K562 (cell line): ENCODE results near the gene CCDC85B. TPM values are rescaled to one million over a fixed set of nuclear protein-coding genes. Genes with fewer than 3 reads are reported as not detected.

Experiments used
- CBX2 ChIP-seq: fragments of 200-600 bp; sonication (generic); IDR thresholded peaks from one replicate; pipeline ENCODE4 v1.6.1; 2012; ENCODE audit warnings: mild to moderate bottlenecking, low read length, inconsistent platforms; ENCODE audit not compliant: insufficient read depth, poor library complexity, severe bottlenecking
- GATAD2B ChIP-seq: fragments of 450-650 bp; IDR thresholded peaks from 2 replicates; pipeline ENCODE4 v1.6.1; 2017; ENCODE audit warnings: mild to moderate bottlenecking, borderline replicate concordance
- MBD2 ChIP-seq: sonication (generic); IDR thresholded peaks from 2 replicates; pipeline ENCODE4 v1.6.1; 2016; ENCODE audit warnings: low read depth, borderline replicate concordance
- SMARCE1 ChIP-seq: fragments of 450-650 bp; IDR thresholded peaks from 2 replicates; pipeline ENCODE4 v1.7.1; 2016; ENCODE audit warnings: mild to moderate bottlenecking
- polyA plus RNA-seq, 8 experiments: library from polyadenylated mRNA; depleted of rRNA in 4 of 8; stranded (reverse) in 5 of 8; unstranded in 3 of 8; fragments of >200 nt; fragmentation: Nextera tagmentation in 2 of 8; fragmentation: Illumina TruSeq in 1 of 8; extraction: Ambion mirVana in 2 of 8; extraction: Trizol in 1 of 8; gene quantifications; 2 replicates each; pipeline versions ENCODE4 v1.2.1 to v1.2.3, GENCODE V29; 2011 to 2014; ENCODE audit warnings: inconsistent platforms in 1 of 8, missing spikeins in 1 of 8
- total RNA-seq, 7 experiments: library from RNA; depleted of rRNA in 6 of 7; stranded (reverse); fragments of >200 nt in 6 of 7; fragmentation: Illumina TruSeq in 2 of 7; extraction: Trizol in 2 of 7; gene quantifications; 2 replicates each; pipeline versions ENCODE4 v1.2.1 to v1.2.3, GENCODE V29; 2011 to 2021; ENCODE audit warnings: low replicate concordance in 1 of 7
- TF ChIP-seq, protein P1 (sequence below): fragments of 450-650 bp; IDR thresholded peaks from 2 replicates; pipeline ENCODE4 v1.6.1; 2016; ENCODE audit warnings: mild to moderate bottlenecking, moderate library complexity
- TF ChIP-seq, protein P2 (sequence below): IDR thresholded peaks from 3 replicates; pipeline ENCODE4 v1.6.1; 2011; ENCODE audit warnings: borderline replicate concordance, mild to moderate bottlenecking; ENCODE audit not compliant: insufficient read length, insufficient read depth

CCDC85B gene
- total and polyA plus RNA-seq, 9 of the 15 experiments (the other 6 are each of a cell fraction or from before 2014, with no cell fraction given): 0.14 to 138 (median 6.2) TPM

DNA sequence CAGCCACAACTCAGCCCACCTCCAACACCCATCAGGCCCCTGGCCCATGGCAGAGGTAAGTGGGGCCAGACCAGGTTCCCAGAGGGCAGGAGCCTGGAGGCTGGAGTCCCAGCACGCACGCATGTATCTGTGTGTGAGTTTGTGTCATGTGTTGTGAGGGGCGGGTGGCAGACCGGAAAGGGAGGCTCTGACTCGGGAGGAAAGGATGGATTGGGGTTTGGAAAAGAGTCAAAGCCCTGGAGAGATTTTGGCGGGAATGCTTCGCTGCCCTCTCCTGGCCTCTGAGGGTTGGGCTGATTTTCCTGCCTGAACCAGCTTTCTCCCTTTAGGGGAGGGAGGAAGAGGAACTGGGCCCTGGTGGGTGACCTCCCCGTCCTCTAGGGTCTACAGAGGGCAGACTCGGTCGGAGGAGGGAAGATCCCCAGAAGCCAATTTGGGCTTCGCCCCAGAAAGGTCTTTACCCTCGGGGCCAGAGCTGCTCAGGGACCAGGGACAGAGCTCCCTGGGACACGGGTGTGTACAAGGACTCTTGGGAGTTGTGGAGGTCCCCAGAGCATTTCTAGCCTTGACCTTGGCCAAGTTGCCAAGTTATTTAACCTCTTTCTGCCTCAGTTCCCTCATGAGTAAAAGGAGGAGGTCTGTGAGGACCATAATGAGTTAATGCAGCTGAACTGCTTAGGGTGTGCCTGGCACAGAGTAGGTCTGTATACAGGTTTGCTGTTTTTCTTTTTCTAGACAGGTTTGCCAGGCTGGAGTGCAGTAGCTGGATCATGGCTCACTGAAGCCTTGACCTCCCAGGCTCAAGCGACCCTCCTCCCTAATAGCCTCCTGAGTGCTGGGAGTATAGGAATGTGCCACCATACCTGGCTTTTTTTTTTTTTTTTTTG lies 21.5 kb downstream of the CCDC85B start (continued):
- TF ChIP-seq, protein P1, sequence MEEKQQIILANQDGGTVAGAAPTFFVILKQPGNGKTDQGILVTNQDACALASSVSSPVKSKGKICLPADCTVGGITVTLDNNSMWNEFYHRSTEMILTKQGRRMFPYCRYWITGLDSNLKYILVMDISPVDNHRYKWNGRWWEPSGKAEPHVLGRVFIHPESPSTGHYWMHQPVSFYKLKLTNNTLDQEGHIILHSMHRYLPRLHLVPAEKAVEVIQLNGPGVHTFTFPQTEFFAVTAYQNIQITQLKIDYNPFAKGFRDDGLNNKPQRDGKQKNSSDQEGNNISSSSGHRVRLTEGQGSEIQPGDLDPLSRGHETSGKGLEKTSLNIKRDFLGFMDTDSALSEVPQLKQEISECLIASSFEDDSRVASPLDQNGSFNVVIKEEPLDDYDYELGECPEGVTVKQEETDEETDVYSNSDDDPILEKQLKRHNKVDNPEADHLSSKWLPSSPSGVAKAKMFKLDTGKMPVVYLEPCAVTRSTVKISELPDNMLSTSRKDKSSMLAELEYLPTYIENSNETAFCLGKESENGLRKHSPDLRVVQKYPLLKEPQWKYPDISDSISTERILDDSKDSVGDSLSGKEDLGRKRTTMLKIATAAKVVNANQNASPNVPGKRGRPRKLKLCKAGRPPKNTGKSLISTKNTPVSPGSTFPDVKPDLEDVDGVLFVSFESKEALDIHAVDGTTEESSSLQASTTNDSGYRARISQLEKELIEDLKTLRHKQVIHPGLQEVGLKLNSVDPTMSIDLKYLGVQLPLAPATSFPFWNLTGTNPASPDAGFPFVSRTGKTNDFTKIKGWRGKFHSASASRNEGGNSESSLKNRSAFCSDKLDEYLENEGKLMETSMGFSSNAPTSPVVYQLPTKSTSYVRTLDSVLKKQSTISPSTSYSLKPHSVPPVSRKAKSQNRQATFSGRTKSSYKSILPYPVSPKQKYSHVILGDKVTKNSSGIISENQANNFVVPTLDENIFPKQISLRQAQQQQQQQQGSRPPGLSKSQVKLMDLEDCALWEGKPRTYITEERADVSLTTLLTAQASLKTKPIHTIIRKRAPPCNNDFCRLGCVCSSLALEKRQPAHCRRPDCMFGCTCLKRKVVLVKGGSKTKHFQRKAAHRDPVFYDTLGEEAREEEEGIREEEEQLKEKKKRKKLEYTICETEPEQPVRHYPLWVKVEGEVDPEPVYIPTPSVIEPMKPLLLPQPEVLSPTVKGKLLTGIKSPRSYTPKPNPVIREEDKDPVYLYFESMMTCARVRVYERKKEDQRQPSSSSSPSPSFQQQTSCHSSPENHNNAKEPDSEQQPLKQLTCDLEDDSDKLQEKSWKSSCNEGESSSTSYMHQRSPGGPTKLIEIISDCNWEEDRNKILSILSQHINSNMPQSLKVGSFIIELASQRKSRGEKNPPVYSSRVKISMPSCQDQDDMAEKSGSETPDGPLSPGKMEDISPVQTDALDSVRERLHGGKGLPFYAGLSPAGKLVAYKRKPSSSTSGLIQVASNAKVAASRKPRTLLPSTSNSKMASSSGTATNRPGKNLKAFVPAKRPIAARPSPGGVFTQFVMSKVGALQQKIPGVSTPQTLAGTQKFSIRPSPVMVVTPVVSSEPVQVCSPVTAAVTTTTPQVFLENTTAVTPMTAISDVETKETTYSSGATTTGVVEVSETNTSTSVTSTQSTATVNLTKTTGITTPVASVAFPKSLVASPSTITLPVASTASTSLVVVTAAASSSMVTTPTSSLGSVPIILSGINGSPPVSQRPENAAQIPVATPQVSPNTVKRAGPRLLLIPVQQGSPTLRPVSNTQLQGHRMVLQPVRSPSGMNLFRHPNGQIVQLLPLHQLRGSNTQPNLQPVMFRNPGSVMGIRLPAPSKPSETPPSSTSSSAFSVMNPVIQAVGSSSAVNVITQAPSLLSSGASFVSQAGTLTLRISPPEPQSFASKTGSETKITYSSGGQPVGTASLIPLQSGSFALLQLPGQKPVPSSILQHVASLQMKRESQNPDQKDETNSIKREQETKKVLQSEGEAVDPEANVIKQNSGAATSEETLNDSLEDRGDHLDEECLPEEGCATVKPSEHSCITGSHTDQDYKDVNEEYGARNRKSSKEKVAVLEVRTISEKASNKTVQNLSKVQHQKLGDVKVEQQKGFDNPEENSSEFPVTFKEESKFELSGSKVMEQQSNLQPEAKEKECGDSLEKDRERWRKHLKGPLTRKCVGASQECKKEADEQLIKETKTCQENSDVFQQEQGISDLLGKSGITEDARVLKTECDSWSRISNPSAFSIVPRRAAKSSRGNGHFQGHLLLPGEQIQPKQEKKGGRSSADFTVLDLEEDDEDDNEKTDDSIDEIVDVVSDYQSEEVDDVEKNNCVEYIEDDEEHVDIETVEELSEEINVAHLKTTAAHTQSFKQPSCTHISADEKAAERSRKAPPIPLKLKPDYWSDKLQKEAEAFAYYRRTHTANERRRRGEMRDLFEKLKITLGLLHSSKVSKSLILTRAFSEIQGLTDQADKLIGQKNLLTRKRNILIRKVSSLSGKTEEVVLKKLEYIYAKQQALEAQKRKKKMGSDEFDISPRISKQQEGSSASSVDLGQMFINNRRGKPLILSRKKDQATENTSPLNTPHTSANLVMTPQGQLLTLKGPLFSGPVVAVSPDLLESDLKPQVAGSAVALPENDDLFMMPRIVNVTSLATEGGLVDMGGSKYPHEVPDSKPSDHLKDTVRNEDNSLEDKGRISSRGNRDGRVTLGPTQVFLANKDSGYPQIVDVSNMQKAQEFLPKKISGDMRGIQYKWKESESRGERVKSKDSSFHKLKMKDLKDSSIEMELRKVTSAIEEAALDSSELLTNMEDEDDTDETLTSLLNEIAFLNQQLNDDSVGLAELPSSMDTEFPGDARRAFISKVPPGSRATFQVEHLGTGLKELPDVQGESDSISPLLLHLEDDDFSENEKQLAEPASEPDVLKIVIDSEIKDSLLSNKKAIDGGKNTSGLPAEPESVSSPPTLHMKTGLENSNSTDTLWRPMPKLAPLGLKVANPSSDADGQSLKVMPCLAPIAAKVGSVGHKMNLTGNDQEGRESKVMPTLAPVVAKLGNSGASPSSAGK: peak; percentile 66
- TF ChIP-seq CBX2 (no peak), SMARCE1 (no peak), GATAD2B (0 out of 2 replicates have a peak, but pooled peaks have one; percentile 24), MBD2 (no peak)
- TF ChIP-seq, protein P2, sequence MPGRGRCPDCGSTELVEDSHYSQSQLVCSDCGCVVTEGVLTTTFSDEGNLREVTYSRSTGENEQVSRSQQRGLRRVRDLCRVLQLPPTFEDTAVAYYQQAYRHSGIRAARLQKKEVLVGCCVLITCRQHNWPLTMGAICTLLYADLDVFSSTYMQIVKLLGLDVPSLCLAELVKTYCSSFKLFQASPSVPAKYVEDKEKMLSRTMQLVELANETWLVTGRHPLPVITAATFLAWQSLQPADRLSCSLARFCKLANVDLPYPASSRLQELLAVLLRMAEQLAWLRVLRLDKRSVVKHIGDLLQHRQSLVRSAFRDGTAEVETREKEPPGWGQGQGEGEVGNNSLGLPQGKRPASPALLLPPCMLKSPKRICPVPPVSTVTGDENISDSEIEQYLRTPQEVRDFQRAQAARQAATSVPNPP: no peak
